GM18858 (cell line): ENCODE results near the gene MYO19.
"Not testable (repeated sequence)": the region's sequence is repeated elsewhere in the genome, so short reads cannot be mapped to it uniquely, and the experiment has no call there.

Source experiments
- ATAC-seq: cut with Tn5 transposase; IDR thresholded peaks from one replicate; pipeline ENCODE4 v1.9.1; 2021; ENCODE audit not compliant: unreplicated experiment

The MYO19 gene

DNA sequence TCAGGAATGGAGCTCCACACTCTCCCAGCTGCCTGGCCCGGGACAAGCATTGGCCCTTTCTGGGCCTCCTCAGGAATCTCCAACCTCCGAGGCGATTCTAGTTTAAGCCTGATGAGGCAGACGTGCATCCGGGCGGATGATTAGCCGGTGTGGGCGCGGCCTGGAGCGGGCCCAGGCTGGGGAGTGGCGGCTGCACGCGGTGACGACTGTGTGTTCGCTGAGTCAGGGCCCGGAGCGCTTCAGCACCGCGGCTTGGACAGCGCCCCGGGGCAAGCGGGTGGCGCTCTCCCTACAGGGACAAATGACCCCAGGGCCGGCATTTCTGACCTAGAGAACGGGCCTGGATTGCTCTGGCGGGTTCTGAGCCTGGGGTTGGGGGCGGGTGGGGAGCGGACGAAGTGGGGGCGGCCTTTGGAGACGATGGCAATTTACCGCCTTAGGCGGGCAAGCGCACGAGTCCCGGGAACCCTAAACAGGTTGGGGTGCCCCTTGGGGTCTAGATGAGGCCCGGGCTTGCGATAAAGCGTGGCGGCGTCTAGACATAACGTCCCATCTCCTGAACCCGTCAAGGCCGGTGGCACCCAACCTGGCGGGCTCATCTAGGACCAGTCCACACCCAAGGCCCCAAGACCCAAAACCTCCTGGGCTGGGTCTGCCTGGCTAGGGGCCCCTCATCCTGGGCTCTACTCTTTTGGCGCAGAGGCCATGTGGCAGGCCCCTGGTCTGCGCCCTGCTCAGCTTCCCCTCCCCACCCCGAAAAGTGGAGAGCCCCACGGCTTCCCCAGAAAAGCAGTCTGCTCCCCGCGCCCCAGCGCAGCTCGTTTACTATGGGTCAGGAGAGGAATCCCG is 70.5 kb downstream of the MYO19 start:
- no peak for ATAC-seq

DNA sequence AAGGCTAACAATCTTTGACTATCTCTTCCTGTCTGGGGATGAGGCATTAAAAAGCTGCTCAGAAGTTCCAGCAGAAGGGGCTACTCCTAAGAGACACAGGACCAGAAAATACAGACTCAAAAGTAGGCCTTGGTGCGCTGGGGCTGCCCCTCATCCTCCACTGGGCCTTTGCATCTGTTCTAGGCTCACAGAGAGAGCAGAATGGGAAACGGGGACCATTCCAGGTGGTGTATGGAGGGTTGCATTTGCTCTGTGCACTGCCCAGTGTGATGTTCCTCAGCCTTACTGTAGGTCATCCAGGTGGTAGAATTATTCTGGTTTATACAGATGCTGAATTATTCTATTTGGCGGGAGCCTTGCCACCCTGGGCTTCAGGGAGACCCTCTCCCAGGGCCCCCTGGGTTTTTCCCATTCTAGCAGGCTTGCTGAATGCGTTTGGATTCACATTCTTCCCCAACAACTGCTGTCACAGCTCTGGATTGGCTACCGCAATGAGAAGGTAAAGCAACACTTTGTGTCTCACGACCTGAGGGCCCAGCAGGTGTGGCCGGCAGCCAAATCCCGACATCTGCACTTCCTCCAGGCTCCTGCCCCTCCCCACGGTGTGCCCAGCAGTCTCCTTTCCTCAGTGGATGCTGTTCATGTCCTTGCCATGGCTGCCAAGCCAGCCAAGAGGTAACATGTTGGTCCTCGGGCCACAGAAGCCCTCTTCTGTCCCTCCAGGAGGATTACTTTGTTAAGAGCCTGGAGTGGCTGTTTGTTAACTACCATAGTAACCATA is 73.1 kb downstream of the MYO19 start:
- ATAC-seq, result no peak

DNA sequence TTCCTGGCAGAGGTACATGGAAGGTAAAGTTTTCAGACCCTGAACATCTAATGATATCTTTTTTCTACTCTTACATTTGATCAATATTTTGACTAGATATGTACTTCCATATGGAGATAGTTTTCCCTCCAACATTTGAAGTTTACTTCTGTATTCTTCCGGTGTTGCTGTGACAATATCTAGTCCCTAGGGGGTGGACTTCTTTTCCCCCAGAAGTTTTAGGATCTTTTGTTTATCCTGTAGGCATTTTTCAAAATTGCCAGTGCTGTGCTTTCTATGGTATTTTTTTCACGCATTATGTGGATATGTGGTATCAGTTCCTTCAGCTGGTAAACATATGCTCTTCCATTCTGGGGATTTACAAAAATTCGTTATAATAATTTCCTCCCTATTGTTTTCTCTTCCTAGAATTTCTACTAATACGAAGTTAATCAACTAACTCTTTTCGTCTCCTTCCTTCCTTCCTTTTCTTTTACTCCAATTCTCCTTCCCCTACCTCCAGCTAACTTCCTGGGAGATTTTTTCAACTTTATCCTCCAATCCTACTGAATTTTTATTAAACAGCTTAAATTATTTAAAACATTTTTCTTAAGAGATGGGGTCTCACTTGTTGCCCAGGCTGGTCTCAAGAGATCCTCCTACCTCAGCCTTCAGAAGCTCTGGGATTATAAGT is 74.3 kb downstream of the MYO19 start:
- ATAC-seq, result no peak

DNA sequence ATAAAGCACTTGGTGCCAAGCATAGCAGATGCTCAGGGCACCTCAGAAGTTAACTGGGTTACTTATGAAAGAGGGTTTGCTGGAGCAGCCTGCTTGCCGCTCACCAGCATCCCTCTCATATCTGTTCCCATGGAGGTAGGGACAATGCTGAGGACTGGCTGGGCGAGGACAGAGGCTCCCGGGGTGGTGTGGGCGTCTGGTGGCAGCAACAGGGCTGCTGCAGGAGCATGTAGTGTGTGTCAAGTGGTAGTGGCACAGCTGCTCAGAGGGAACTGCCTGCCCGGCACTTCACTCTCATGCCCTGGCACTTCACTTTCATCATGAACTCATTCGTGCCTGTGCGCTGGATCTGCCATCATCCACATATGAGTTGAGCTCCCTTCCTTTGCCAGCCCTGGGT is 75.1 kb downstream of the MYO19 start:
- ATAC-seq, result no peak

DNA sequence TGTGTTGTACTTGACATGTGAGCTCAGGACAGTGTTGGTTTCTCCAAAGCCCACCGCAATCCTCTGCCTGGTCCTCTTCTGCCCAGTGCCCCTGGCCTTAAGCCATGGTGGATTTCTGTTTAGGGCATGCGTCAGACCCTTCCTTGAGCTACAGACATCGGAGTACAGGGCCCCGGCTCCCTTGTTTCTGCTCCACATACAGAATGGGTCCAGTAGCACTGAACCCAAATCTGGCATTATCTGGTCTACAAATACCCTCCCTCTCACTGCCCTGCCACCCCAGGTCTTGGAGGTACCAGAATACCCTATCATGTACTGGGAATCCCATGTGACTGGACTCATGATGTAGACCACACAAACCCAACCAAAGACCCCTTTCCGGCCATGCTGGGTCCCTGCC is 75.6 kb downstream of the MYO19 start:
- ATAC-seq, result no peak

DNA sequence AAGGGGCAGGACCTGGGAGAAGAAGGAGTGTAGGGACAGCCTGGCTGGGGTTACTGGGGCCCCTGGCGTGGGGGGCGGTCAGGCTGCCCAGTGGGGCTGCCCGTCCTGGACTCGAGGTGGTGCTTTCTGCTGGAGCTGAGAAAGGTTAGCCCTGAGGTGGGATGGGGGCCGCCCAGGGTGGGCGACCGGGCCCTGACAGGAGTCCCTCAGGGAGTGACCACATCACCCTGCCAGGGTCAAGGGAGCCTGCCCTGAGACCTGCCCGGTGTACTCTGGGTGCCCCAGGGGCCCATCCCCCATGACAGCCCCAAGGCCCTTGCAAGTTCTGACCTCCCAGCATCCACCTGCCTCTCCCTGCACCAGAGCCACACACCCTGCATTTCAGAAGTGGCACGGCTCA is 77.0 kb downstream of the MYO19 start:
- ATAC-seq, result not testable (repeated sequence)

DNA sequence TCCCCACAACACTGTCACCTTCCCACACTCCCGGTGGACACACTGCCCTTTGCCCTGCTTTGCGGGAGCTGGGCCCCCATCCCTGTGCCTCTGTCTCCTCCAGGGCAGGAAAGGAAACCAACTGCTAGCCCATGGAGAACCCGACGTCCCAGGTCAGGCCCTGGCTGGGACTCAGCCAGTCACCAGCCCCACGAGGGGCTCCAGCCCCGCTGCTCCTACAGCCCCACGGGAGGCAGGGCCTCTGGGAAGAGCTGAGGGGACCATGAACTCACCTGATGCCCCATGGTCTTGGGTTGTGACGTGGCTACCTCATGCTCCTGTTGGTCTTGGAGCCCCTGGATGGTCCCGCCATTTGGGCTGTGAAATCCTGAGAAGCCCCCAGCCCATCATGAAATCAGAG is 81.8 kb downstream of the MYO19 start:
- ATAC-seq, result not testable (repeated sequence)

DNA sequence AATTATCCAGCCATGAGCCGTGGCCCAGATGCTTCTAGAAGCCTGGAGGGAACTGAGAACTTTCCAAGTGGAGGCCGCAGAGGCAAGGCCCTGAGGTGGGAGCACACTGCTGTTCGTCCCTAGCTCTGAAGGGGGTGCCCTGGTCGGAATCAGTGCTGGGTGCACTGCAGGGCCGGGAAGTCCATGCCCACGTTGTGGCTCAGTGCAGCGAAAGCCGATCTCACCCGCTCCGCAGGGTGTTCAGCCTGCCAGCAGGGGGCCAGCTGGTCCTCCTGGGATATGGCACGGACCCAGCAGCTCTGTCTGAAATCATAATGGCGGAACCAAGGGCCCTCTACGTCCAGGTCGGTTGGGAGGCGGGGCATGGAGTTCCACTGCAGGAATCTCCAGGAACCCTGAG is 84.7 kb downstream of the MYO19 start:
- not testable (repeated sequence) for ATAC-seq
